HepG2 (cell line): ENCODE data around the gene NOS1AP. TPM values are rescaled to one million over a fixed set of nuclear protein-coding genes. Genes with fewer than 3 reads are reported as not detected.

Experiments used
- ATAC-seq: fragments of 200-7000 bp; cut with Tn5 transposase; 3 replicates; pipeline ENCODE4 v1.9.1; 2020; ENCODE audit warnings: mild to moderate bottlenecking, moderate library complexity
- BruUV-seq: library from RNA; stranded (reverse); fragments of 400-500 nt; replicated peaks from 2 replicates; lab custom pipeline; 2021; lab: Mats Ljungman, UMichigan
- CTCF ChIA-PET: fragments of 300-600 bp; formaldehyde crosslinking; extraction: SDS; loops from one replicate; lab custom pipeline; 2021; ENCODE audit warnings: low total read pairs, inconsistent platforms, low intra/inter-chr PET ratio; lab: Yijun Ruan, JAX
- POLR2A ChIA-PET: fragments of 350-600 bp; sonication (Branson Sonifier 250); formaldehyde crosslinking; loops from one replicate; lab custom pipeline; 2020; ENCODE audit warnings: antibody characterized with exemption, inconsistent platforms; lab: Yijun Ruan, JAX
- DNase-seq: peaks from one replicate; pipeline ENCODE4 v3.0.0-alpha.2; 2015; ENCODE audit warnings: low spot score
- FAIRE-seq: peaks from 3 replicates; lab custom pipeline; 2011; peaks lifted over from hg19 to GRCh38; lab: Jason Lieb, UNC
- H2AFZ ChIP-seq: one replicate; pipeline ENCODE4 v1.6.1; 2011; ENCODE audit warnings: low read length, inconsistent platforms
- H3K27ac ChIP-seq: fragments of 300-600 bp; 3 replicates; pipeline ENCODE4 v1.8.0; 2011; ENCODE audit warnings: mixed run types, mild to moderate bottlenecking, mixed read lengths, low read length, inconsistent platforms; ENCODE audit not compliant: insufficient read depth; ENCODE audit errors: extremely low read length
- H3K27me3 ChIP-seq, 2 experiments: fragments of 200-600 bp in 1 of 2; 2 replicates in 1 of 2; 3 replicates in 1 of 2; pipeline versions ENCODE4 v1.6.0 to v1.8.0; 2011; ENCODE audit warnings: low read length in 2 of 2, mild to moderate bottlenecking in 2 of 2, moderate library complexity in 2 of 2, inconsistent platforms in 1 of 2; ENCODE audit not compliant: insufficient read depth in 2 of 2, control insufficient read depth in 1 of 2
- H3K36me3 ChIP-seq, 2 experiments: fragments of 200-600 bp in 1 of 2; replicated peaks in 1 of 2; 2 replicates in 1 of 2; 3 replicates in 1 of 2; pipeline versions ENCODE4 v1.5.1 to v1.8.0; 2011; ENCODE audit warnings: low read length in 2 of 2, inconsistent platforms in 1 of 2; ENCODE audit not compliant: insufficient read depth in 2 of 2, control insufficient read depth in 1 of 2
- H3K4me1 ChIP-seq: 2 replicates; pipeline ENCODE4 v1.5.1; 2012; ENCODE audit warnings: low read length, inconsistent platforms; ENCODE audit not compliant: insufficient read depth
- H3K4me2 ChIP-seq: 2 replicates; pipeline ENCODE4 v1.6.0; 2011; ENCODE audit warnings: low read depth, low read length, inconsistent platforms
- H3K4me3 ChIP-seq, 3 experiments: fragments of 200-600 bp in 1 of 3; sonication (generic), shearing (Covaris generic) in 1 of 3; replicated peaks in 1 of 3; 2 replicates each; pipeline ENCODE4 v1.5.1; 2011 to 2016; ENCODE audit warnings: low read length in 3 of 3, inconsistent platforms in 2 of 3, low read depth in 2 of 3, mild to moderate bottlenecking in 2 of 3, control low read depth in 1 of 3, mixed read lengths in 1 of 3; ENCODE audit not compliant: insufficient read depth in 1 of 3
- H3K79me2 ChIP-seq: one replicate; pipeline ENCODE4 v1.6.1; 2011; ENCODE audit warnings: low read length, inconsistent platforms; ENCODE audit not compliant: insufficient read depth
- H3K9ac ChIP-seq: 2 replicates; pipeline ENCODE4 v1.6.0; 2011; ENCODE audit warnings: mild to moderate bottlenecking, low read depth, low read length, inconsistent platforms; ENCODE audit not compliant: insufficient read depth
- H3K9me3 ChIP-seq: 2 replicates; pipeline ENCODE4 v1.5.1; 2012; ENCODE audit warnings: mild to moderate bottlenecking, low read length
- H4K20me1 ChIP-seq: 2 replicates; pipeline ENCODE4 v1.6.0; 2011; ENCODE audit warnings: inconsistent platforms, mild to moderate bottlenecking, low read length, moderate library complexity; ENCODE audit not compliant: insufficient read depth
- AHDC1 ChIP-seq: sonication (generic); formaldehyde crosslinking; IDR thresholded peaks from 2 replicates; pipeline ENCODE4 v1.5.1; 2020; ENCODE audit warnings: mild to moderate bottlenecking, missing genetic modification reagents, borderline replicate concordance
- ARNT2 ChIP-seq: sonication (generic); formaldehyde crosslinking; IDR thresholded peaks from 2 replicates; pipeline ENCODE4 v1.8.0; 2022; ENCODE audit warnings: mild to moderate bottlenecking, low read depth, missing genetic modification reagents, moderate library complexity
- DNMT3B ChIP-seq: conservative IDR thresholded peaks from 2 replicates; pipeline ENCODE4 v1.6.1; 2016; ENCODE audit warnings: missing biosample characterization, control low read depth
- ETS1 ChIP-seq: sonication (generic); formaldehyde crosslinking; IDR thresholded peaks from 2 replicates; pipeline ENCODE4 v1.4.0; 2020; ENCODE audit warnings: missing genetic modification reagents
- EZH2 ChIP-seq: conservative IDR thresholded peaks from 2 replicates; pipeline ENCODE4 v1.6.1; 2012; ENCODE audit warnings: mild to moderate bottlenecking, low read depth, low read length, moderate library complexity
- FOXC1 ChIP-seq: sonication (generic); formaldehyde crosslinking; IDR thresholded peaks from 2 replicates; pipeline ENCODE4 v1.8.0; 2022; ENCODE audit warnings: mild to moderate bottlenecking, missing genetic modification reagents, borderline replicate concordance
- FOXK2 ChIP-seq: fragments of 450-650 bp; IDR thresholded peaks from 2 replicates; pipeline ENCODE4 v1.6.1; 2016
- IKZF1 ChIP-seq: fragments of 450-650 bp; IDR thresholded peaks from 2 replicates; pipeline ENCODE4 v1.7.1; 2016
- MED1 ChIP-seq: sonication (generic); formaldehyde crosslinking; IDR thresholded peaks from 2 replicates; pipeline ENCODE4 v1.4.0; 2020; ENCODE audit warnings: missing genetic modification reagents
- MIER3 ChIP-seq: IDR thresholded peaks from 2 replicates; pipeline ENCODE4 v1.6.1; 2016; ENCODE audit warnings: missing compliant biosample characterization, borderline replicate concordance
- NFIB ChIP-seq: sonication (generic); formaldehyde crosslinking; IDR thresholded peaks from 2 replicates; pipeline ENCODE4 v1.9.0; 2021; ENCODE audit warnings: missing genetic modification reagents, mild to moderate bottlenecking, borderline replicate concordance
- NR2F6 ChIP-seq, 2 experiments: IDR thresholded peaks; 2 replicates each; pipeline ENCODE4 v1.6.1; 2016; ENCODE audit warnings: antibody characterized with exemption in 1 of 2, mild to moderate bottlenecking in 1 of 2
- RARA ChIP-seq: IDR thresholded peaks from 2 replicates; pipeline ENCODE4 v1.6.1; 2016; ENCODE audit warnings: missing genetic modification reagents, missing compliant biosample characterization
- RXRA ChIP-seq: sonication (generic); formaldehyde crosslinking; IDR thresholded peaks from 2 replicates; pipeline ENCODE4 v1.5.1; 2020; ENCODE audit warnings: missing genetic modification reagents
- SMAD1 ChIP-seq: sonication (generic); formaldehyde crosslinking; IDR thresholded peaks from 2 replicates; pipeline ENCODE4 v1.4.0; 2020; ENCODE audit warnings: missing genetic modification reagents, low read depth, mild to moderate bottlenecking, borderline replicate concordance
- TSC22D2 ChIP-seq: sonication (generic); formaldehyde crosslinking; IDR thresholded peaks from 2 replicates; pipeline ENCODE4 v1.5.1; 2020; ENCODE audit warnings: missing genetic modification reagents, mild to moderate bottlenecking, borderline replicate concordance
- ZNF274 ChIP-seq: sonication (generic); formaldehyde crosslinking; IDR thresholded peaks from 2 replicates; pipeline ENCODE4 v1.5.1; 2020; ENCODE audit warnings: mild to moderate bottlenecking, missing genetic modification reagents
- ZNF761 ChIP-seq: sonication (generic); formaldehyde crosslinking; conservative IDR thresholded peaks from 2 replicates; pipeline ENCODE4 v1.4.0; 2020; ENCODE audit warnings: mild to moderate bottlenecking, missing genetic modification reagents
- WGBS: methylation state at CpG from one replicate; pipeline ENCODE4 v1.1.6; 2017; ENCODE audit warnings: low lambda C conversion rate; 5-methylcytosine and 5-hydroxymethylcytosine counted together
- in situ Hi-C: cut with HindIII; loops from 2 replicates; pipeline ENCODE4 v1.10.0; 2017; ENCODE audit warnings: low pct_unique_long_range_greater_than_20kb; ENCODE audit not compliant: extremely low pct_ligation_motif_present
- intact Hi-C: fragments of 100-400 bp; cut with micrococcal nuclease; formaldehyde crosslinking; loops from one replicate; pipeline ENCODE4 v1.10.0; 2022; ENCODE audit not compliant: unreplicated experiment
- polyA plus RNA-seq, 8 experiments: library from polyadenylated mRNA; depleted of rRNA in 3 of 8; stranded (reverse) in 7 of 8; unstranded in 1 of 8; fragments of >200 nt; fragmentation: Illumina TruSeq in 4 of 8; extraction: Trizol in 4 of 8; gene quantifications; 2 replicates each; pipeline versions ENCODE4 v1.2.1 to v1.2.3, GENCODE V29; 2011 to 2016; ENCODE audit warnings: low read depth in 4 of 8, missing spikeins in 1 of 8, mixed read lengths in 1 of 8; ENCODE audit not compliant: insufficient read depth in 1 of 8
- total RNA-seq, 5 experiments: library from RNA; depleted of rRNA; stranded (reverse); fragments of >200 nt; fragmentation: Illumina TruSeq; extraction: Trizol; gene quantifications; 2 replicates each; pipeline ENCODE4 v1.2.3, GENCODE V29; 2016; ENCODE audit warnings: low read depth in 1 of 5

The NOS1AP gene
- total and polyA plus RNA-seq, 2 of the 13 experiments (the other 11 are each of a cell fraction or from before 2014, with no cell fraction given): 2.0 to 3.3 TPM

- Histone ChIP-seq H2AFZ (no peak overlapping the region), H3K4me2 (peak overlapping the region; percentile 60), H3K27ac (peak overlapping the region; percentile 18), H3K4me3 (peak overlapping the region in 1 of 3 experiments; percentile 6; a peak in 1 of 6 replicates), H4K20me1 (no peaks in the 10 kb centered on the region), H3K36me3 (no peaks in the 10 kb centered on the region), H3K9ac (peak overlapping the region; percentile 2; the same call in 1 of the 2 replicates), H3K9me3 (no peaks in the 10 kb centered on the region), H3K79me2 (peaks cover 81% of the 10 kb centered on the region), H3K4me1 (peaks cover 98% of the 10 kb centered on the region), H3K27me3 (no peaks in the 10 kb centered on the region)
- ATAC-seq: peak; percentile 75
- 5% methylated on average over 3 of the region's 4 CpGs for WGBS
- DNase-seq: peak; percentile 56
- intact Hi-C loops: no loop called here
- in situ Hi-C loops: no loop called here
- BruUV-seq: no TSS peak
- ChIA-PET CTCF (no interaction called here), POLR2A (interaction anchor here (1.6 kb wide), 1 partner anchor 9 kb away, joined by 8 read pairs; no protein-coding TSS in a partner anchor)
- FAIRE-seq: peak; percentile 81
- TF ChIP-seq SMAD1 (CRISPR knock-in tag) (no peak), NR2F6 (IDR thresholded peaks at IDR 0.05) (no peak), NR2F6 (CRISPR knock-in tag; IDR thresholded peaks at IDR 0.05) (peak; percentile 60), ETS1 (CRISPR knock-in tag) (no peak), MIER3 (CRISPR knock-in tag) (0 out of 2 replicates have a peak, but pooled peaks have one; percentile 43), TSC22D2 (CRISPR knock-in tag) (no peak), FOXK2 (no peak), RARA (CRISPR knock-in tag) (peak; percentile 96), ZNF761 (CRISPR knock-in tag) (no peak), ZNF274 (CRISPR knock-in tag) (no peak), NFIB (CRISPR knock-in tag) (no peak), RXRA (CRISPR knock-in tag) (peak; percentile 64; the same call in 1 of the 2 replicates), MED1 (CRISPR knock-in tag) (peak; percentile 48; the same call in 1 of the 2 replicates), IKZF1 (no peak), ARNT2 (CRISPR knock-in tag) (no peak), EZH2 (no peak), AHDC1 (CRISPR knock-in tag) (no peak), FOXC1 (no peak), DNMT3B (CRISPR knock-in tag) (no peak)
Measured at GRCh38 chr1:162136760-162137159, 67.3 kb downstream of the NOS1AP start.
